BLaER1 treated with 17β-estradiol and CSF1 and Interleukin-3, amounts not matched to agents 10 nM and 100 nM (cell line): ENCODE measurements around the gene KSR2.

ENCODE experiments used
- H3K27ac ChIP-seq, 11 experiments: shearing (Covaris generic); formaldehyde crosslinking; 2 replicates each; pipeline ENCODE4 v1.8.1; 2022
- H3K27me3 ChIP-seq, 11 experiments: shearing (Covaris generic); formaldehyde crosslinking; 2 replicates each; pipeline ENCODE4 v1.8.1; 2022
- H3K36me3 ChIP-seq, 11 experiments: shearing (Covaris generic); formaldehyde crosslinking; 2 replicates each; pipeline ENCODE4 v1.8.1; 2022
- H3K4me1 ChIP-seq, 10 experiments: shearing (Covaris generic); formaldehyde crosslinking; 2 replicates each; pipeline ENCODE4 v1.8.1; 2022
- H3K4me2 ChIP-seq, 11 experiments: shearing (Covaris generic); formaldehyde crosslinking; 2 replicates each; pipeline ENCODE4 v1.8.1; 2022
- H3K4me3 ChIP-seq, 10 experiments: shearing (Covaris generic); formaldehyde crosslinking; 2 replicates each; pipeline ENCODE4 v1.8.1; 2022
- H3K9ac ChIP-seq, 11 experiments: shearing (Covaris generic); formaldehyde crosslinking; 2 replicates each; pipeline ENCODE4 v1.8.1; 2022
- H3K9me3 ChIP-seq, 11 experiments: shearing (Covaris generic); formaldehyde crosslinking; replicated peaks in 1 of 11; 2 replicates each; pipeline ENCODE4 v1.8.1; 2022
- H4K20me1 ChIP-seq, 11 experiments: shearing (Covaris generic); formaldehyde crosslinking; 2 replicates each; pipeline ENCODE4 v1.8.1; 2022
- Cebpa-rat ChIP-seq, 11 experiments: shearing (Covaris generic); IDR thresholded peaks; 2 replicates each; pipeline ENCODE4 v1.8.1; 2022

The KSR2 gene

DNA sequence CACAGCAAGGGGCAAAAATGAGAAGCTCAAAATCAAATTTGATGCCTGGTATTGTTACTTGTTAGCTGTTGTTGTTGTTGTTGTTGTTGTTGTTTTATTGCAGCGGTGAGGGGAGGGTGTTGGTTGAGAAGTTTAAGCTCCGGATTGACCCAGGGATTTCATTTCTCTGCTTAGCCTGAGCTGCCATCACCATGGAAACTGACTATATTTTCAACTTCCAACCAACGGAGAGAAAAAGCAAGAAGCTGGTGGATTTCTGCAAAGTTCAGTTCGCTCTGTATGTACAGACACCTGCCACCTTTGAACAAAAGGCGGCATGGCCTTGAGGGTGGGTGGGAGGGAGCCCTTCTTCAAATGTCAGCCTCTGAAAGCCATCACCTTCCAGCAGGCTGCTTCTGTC lies 412.9 kb downstream of the KSR2 start:
- no peak overlapping the region for H3K27ac ChIP-seq
- no peak for TF ChIP-seq Cebpa-rat (IDR thresholded peaks at IDR 0.05)
- no peak overlapping the region for H3K9ac ChIP-seq
- no peaks in the 10 kb centered on the region for H4K20me1 ChIP-seq
- no peak overlapping the region for H3K4me3 ChIP-seq
- H3K36me3 ChIP-seq, result no peaks in the 10 kb centered on the region
- H3K27me3 ChIP-seq, result no peaks in the 10 kb centered on the region
- peaks cover 0 to 3% (median 0%) of the 10 kb centered on the region in 10 experiments; a peak in 1 of 20 replicates for H3K4me1 ChIP-seq
- H3K9me3 ChIP-seq, result peaks cover 0 to 27% (median 8%) of the 10 kb centered on the region in 11 experiments; a peak in 9 of 22 replicates
- H3K4me2 ChIP-seq, result no peak overlapping the region

DNA sequence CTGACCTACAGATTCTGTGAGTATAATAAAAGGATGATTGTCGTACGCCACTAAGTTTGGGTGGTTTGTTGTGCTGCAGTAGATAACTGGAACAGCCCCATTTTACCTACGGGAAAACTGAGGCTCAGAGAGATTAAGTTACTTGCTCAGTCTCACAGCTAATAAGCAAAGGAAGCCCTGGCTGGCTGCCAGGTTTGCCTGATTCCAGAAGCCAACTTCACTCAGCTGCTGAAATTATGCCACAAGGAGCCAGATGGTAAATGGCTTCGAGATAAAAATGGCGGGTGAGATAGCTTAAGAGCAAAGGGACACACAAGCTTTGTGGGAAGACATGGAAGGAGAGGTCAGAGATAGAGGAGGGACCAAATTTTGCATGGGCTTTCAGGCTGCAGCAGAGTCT lies 415.8 kb downstream of the KSR2 start:
- H3K4me1 ChIP-seq, result peaks cover 0 to 4% (median 0%) of the 10 kb centered on the region in 10 experiments; a peak in 1 of 20 replicates
- H3K9me3 ChIP-seq, result peaks cover 0 to 27% (median 8%) of the 10 kb centered on the region in 11 experiments; a peak in 9 of 22 replicates
- no peak overlapping the region for H3K4me2 ChIP-seq
- no peak overlapping the region for H3K9ac ChIP-seq
- no peaks in the 10 kb centered on the region for H3K36me3 ChIP-seq
- no peak overlapping the region for H3K4me3 ChIP-seq
- TF ChIP-seq Cebpa-rat (IDR thresholded peaks at IDR 0.05), result no peak
- no peaks in the 10 kb centered on the region for H4K20me1 ChIP-seq
- no peak overlapping the region for H3K27ac ChIP-seq
- no peaks in the 10 kb centered on the region for H3K27me3 ChIP-seq

DNA sequence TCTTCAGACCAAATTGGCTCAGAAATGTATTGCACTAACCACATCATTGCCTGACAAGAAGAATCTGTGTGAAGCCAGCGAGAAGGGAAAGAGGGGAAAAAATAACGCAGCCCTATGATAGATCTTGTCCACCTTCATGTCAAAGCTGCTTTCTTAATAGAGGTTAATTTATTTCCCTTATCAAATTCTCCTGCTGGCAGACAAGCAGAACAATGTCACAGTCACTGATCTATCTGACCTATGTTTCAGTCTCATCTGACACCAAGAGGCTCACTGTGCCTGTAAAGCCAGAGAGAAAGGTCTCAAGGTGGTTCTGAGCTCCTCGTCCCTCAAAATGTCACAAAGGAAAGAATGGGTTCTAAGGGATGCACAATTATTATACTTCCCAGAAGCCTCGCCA lies 417.1 kb downstream of the KSR2 start:
- Histone ChIP-seq H3K27ac (no peak overlapping the region), H4K20me1 (no peaks in the 10 kb centered on the region), H3K4me3 (no peak overlapping the region), H3K9me3 (peaks cover 0 to 27% (median 8%) of the 10 kb centered on the region in 11 experiments; a peak in 9 of 22 replicates), H3K9ac (no peak overlapping the region), H3K4me1 (peaks cover 0 to 4% (median 0%) of the 10 kb centered on the region in 10 experiments; a peak in 1 of 20 replicates), H3K27me3 (no peaks in the 10 kb centered on the region), H3K36me3 (no peaks in the 10 kb centered on the region), H3K4me2 (no peak overlapping the region)
- TF ChIP-seq Cebpa-rat (IDR thresholded peaks at IDR 0.05), result no peak

- no peaks in the 10 kb centered on the region for H3K27me3 ChIP-seq
- H3K9ac ChIP-seq, result no peak overlapping the region
- H4K20me1 ChIP-seq, result no peaks in the 10 kb centered on the region
- H3K4me3 ChIP-seq, result no peak overlapping the region
- no peak for TF ChIP-seq Cebpa-rat (IDR thresholded peaks at IDR 0.05)
- peaks cover 0 to 4% (median 0%) of the 10 kb centered on the region in 11 experiments; a peak in 4 of 22 replicates for H3K9me3 ChIP-seq
- peaks cover 0 to 4% (median 0%) of the 10 kb centered on the region in 10 experiments; a peak in 1 of 20 replicates for H3K4me1 ChIP-seq
- no peaks in the 10 kb centered on the region for H3K36me3 ChIP-seq
- H3K27ac ChIP-seq, result no peak overlapping the region
- H3K4me2 ChIP-seq, result no peak overlapping the region
Observed at GRCh38 chr12:117547209-117547608, 421.6 kb downstream of the KSR2 start.

- no peak overlapping the region for H3K4me2 ChIP-seq
- H3K27me3 ChIP-seq, result no peaks in the 10 kb centered on the region
- no peaks in the 10 kb centered on the region for H3K36me3 ChIP-seq
- H3K9me3 ChIP-seq, result peaks cover 0 to 4% (median 0%) of the 10 kb centered on the region in 11 experiments; a peak in 3 of 22 replicates
- no peak overlapping the region for H3K27ac ChIP-seq
- TF ChIP-seq Cebpa-rat (IDR thresholded peaks at IDR 0.05), result no peak
- no peak overlapping the region for H3K9ac ChIP-seq
- no peak overlapping the region for H3K4me3 ChIP-seq
- no peaks in the 10 kb centered on the region for H3K4me1 ChIP-seq
- no peaks in the 10 kb centered on the region for H4K20me1 ChIP-seq
Observed at GRCh38 chr12:117545216-117545615, 423.6 kb downstream of the KSR2 start.

DNA sequence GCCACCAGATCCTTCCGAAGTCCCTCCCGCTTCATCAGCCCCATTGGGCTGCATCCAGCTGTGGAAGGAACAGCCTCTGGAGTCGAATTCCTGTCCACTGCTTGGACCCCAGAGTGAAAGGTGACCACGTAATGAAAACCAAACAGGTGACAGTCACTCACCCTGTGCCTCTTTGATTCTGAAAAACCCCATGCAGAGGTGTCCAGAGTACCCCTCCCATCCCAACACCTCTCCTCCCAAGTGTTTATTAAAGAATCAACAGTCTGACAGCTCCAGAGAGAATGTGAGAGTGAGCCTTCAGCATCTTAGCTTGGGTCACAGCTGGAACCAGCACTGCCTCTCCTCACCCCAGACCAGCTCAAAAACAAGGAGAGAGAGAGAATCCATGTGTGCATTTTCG lies 428.8 kb downstream of the KSR2 start:
- Histone ChIP-seq H3K9me3 (no peaks in the 10 kb centered on the region), H3K27me3 (no peaks in the 10 kb centered on the region), H3K9ac (no peak overlapping the region), H3K27ac (no peak overlapping the region), H3K4me1 (no peaks in the 10 kb centered on the region), H3K36me3 (no peaks in the 10 kb centered on the region), H3K4me3 (no peak overlapping the region), H4K20me1 (no peaks in the 10 kb centered on the region), H3K4me2 (no peak overlapping the region)
- no peak for TF ChIP-seq Cebpa-rat (IDR thresholded peaks at IDR 0.05)

DNA sequence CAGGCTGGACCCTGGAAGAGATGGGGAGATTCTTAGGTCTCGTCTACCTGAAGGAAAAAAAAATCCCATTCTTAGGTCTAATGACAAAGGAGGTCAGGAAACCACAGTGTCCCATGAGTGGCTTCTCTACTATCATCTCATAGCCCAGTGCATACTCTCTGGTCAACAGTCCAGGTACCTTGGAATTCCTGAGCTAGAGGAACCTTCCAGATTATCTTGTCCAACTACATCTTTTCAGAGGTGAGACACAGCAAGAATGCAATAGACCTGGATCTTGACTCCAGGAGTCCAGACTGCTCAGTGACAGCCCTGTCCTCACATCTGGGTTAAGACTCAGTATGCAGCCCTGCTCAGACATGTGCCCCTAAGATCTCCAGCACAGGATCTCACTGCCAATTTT lies 429.9 kb downstream of the KSR2 start:
- H4K20me1 ChIP-seq, result no peaks in the 10 kb centered on the region
- no peaks in the 10 kb centered on the region for H3K9me3 ChIP-seq
- H3K27ac ChIP-seq, result no peak overlapping the region
- H3K4me2 ChIP-seq, result no peak overlapping the region
- H3K4me3 ChIP-seq, result no peak overlapping the region
- no peak for TF ChIP-seq Cebpa-rat (IDR thresholded peaks at IDR 0.05)
- peaks cover 0 to 4% (median 3%) of the 10 kb centered on the region in 10 experiments; a peak in 14 of 20 replicates for H3K4me1 ChIP-seq
- H3K36me3 ChIP-seq, result no peaks in the 10 kb centered on the region
- no peak overlapping the region for H3K9ac ChIP-seq
- no peaks in the 10 kb centered on the region for H3K27me3 ChIP-seq

GRCh38 chr12:117538032-117538690 lies 430.6 kb downstream of the KSR2 start:
- Histone ChIP-seq H4K20me1 (no peaks in the 10 kb centered on the region), H3K4me3 (no peak overlapping the region), H3K4me2 (no peak overlapping the region), H3K9ac (no peak overlapping the region), H3K4me1 (peaks cover 0 to 12% (median 10%) of the 10 kb centered on the region in 10 experiments; a peak in 14 of 20 replicates), H3K27ac (no peak overlapping the region), H3K9me3 (no peaks in the 10 kb centered on the region), H3K27me3 (no peaks in the 10 kb centered on the region), H3K36me3 (no peaks in the 10 kb centered on the region)
- no peak for TF ChIP-seq Cebpa-rat (IDR thresholded peaks at IDR 0.05)

GRCh38 chr12:117533687-117534086 lies 435.1 kb downstream of the KSR2 start:
- Histone ChIP-seq H3K9ac (no peak overlapping the region), H3K4me2 (peak overlapping the region in 10 of 11 experiments; percentile 12 to 61 (median 42); a peak in 17 of 22 replicates), H3K4me1 (peaks cover 0 to 13% (median 10%) of the 10 kb centered on the region in 10 experiments; a peak in 14 of 20 replicates), H3K27me3 (no peaks in the 10 kb centered on the region), H4K20me1 (no peaks in the 10 kb centered on the region), H3K9me3 (no peaks in the 10 kb centered on the region), H3K4me3 (no peak overlapping the region), H3K36me3 (no peaks in the 10 kb centered on the region), H3K27ac (no peak overlapping the region)
- TF ChIP-seq Cebpa-rat (IDR thresholded peaks at IDR 0.05), result no peak

DNA sequence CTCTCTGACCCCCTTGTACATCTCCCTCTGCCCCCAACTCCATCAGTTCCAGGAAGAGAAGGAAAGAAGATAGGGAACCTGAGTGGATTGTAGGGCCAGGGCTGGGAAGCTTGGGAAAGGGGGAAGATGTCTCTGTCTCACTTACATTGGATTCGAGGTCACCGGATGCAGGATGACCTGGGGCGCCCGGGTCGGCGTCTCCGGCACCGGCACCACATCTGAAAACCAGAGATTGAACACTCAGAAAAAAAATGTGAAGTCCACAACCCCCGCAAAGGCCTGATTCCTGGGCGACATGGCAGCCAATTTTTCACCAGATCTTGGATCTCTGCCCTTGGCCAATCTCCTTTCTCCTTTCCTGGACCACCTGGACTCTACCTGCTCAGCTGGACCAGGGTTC lies 438.0 kb downstream of the KSR2 start:
- TF ChIP-seq Cebpa-rat (IDR thresholded peaks at IDR 0.05), result no peak
- H3K9ac ChIP-seq, result no peak overlapping the region
- no peaks in the 10 kb centered on the region for H3K27me3 ChIP-seq
- no peak overlapping the region for H3K27ac ChIP-seq
- no peak overlapping the region for H3K4me3 ChIP-seq
- H3K4me2 ChIP-seq, result no peak overlapping the region
- no peaks in the 10 kb centered on the region for H3K36me3 ChIP-seq
- no peaks in the 10 kb centered on the region for H4K20me1 ChIP-seq
- H3K4me1 ChIP-seq, result peaks cover 0 to 13% (median 10%) of the 10 kb centered on the region in 10 experiments; a peak in 14 of 20 replicates
- H3K9me3 ChIP-seq, result no peaks in the 10 kb centered on the region
